Measurements from ENCODE around the gene ELK3. TPM values are rescaled to one million over a fixed set of nuclear protein-coding genes. Genes with fewer than 3 reads are reported as not detected.

Gene ELK3
- total and polyA plus RNA-seq, 2 of the 8 experiments (the other 6 are each of a cell fraction or from before 2014, with no cell fraction given) = 3.5 to 14.3 TPM

DNA sequence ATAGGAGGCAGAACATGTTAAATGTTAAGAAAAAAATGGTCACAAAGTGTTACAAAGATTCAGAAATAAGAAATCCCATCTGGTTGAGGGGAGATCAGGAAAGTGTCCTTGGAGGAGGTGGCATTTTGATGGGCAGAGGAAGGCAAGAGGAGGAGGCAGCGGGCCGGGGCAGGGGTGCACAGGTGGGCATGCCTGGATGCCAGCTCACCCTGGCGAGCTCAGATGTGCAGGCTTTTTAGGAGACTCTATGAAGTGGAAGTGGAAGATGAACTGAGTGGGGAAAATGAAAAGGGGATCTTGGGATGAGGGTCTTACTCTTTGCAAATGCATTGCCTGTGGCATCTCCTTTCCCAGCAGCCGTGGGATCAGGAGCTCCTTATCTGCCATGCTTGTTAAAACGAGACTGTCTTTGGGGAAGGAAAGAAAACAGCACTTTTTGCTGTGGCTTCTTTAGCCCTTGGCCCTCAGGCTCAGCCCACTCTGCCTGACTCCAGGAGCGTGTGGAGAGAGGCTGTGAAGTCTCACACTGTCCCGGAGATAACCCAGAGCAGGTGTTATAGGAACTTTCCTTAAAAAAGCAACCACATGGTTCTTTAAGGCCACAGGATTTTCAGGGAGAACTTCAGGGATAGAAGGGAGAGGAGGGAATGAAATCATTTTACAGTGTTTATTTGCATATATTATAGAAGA is 62.6 kb downstream of the ELK3 start:
- H3K79me1 ChIP-seq (ENCODE audit: low read depth, low read length) = no peaks in the 10 kb centered on the region
- no peaks in the 10 kb centered on the region for H3K79me2 ChIP-seq (ENCODE audit: control insufficient read depth in 1 of 2, insufficient read depth in 2 of 2, low read length in 2 of 2)
- H3K18ac ChIP-seq (ENCODE audit: extremely low read depth, low read length) = no peak overlapping the region
- no peaks in the 10 kb centered on the region for H3K23me2 ChIP-seq (ENCODE audit: low read depth, low read length)
- H4K8ac ChIP-seq (ENCODE audit: extremely low read depth, insufficient read depth, low read length) = peak overlapping the region; percentile 53; the same call in 1 of the 2 replicates
- POLR2A ChIA-PET (ENCODE audit: partially characterized antibody) = no interaction called here
- H3K4me2 ChIP-seq (ENCODE audit: insufficient read depth in 1 of 2, low read depth in 2 of 2, low read length in 2 of 2) = no peak overlapping the region
- H2BK20ac ChIP-seq (ENCODE audit: low read length) = no peak overlapping the region
- H2AK5ac ChIP-seq (ENCODE audit: low read depth, low read length) = peak overlapping the region; percentile 39; the same call in 1 of the 2 replicates
- H2BK5ac ChIP-seq (ENCODE audit: low read depth, low read length) = no peak overlapping the region
- no peaks in the 10 kb centered on the region for H3K9me3 ChIP-seq (ENCODE audit: insufficient read depth in 2 of 2, low read depth in 1 of 2, low read length in 1 of 2)
- H2AFZ ChIP-seq (ENCODE audit: low read length) = no peak overlapping the region
- H3K27me3 ChIP-seq (replicated peaks in 1 of 4; ENCODE audit: control insufficient read depth in 3 of 4, extremely low read depth in 1 of 4, insufficient read depth in 3 of 4, low read length in 3 of 4) = no peaks in the 10 kb centered on the region
- H3K56ac ChIP-seq (replicated peaks; ENCODE audit: insufficient read length, low read depth, low read length) = no peak overlapping the region
- no peaks in the 10 kb centered on the region for H4K20me1 ChIP-seq (replicated peaks in 1 of 2; ENCODE audit: control insufficient read depth in 1 of 2, insufficient read depth in 2 of 2, low read length in 2 of 2)
- H3K36me3 ChIP-seq (ENCODE audit: control insufficient read depth in 2 of 4, insufficient read depth in 4 of 4, low read length in 3 of 4) = no peaks in the 10 kb centered on the region; a peak in 1 of 8 replicates
- no peak overlapping the region for H3K4me3 ChIP-seq (ENCODE audit: extremely low read depth in 1 of 4, insufficient read depth in 2 of 4, low read depth in 3 of 4, low read length in 4 of 4)
- H3K27ac ChIP-seq (ENCODE audit: low read depth, low read length) = no peak overlapping the region
- CTCF ChIA-PET (ENCODE audit: partially characterized antibody) = interaction anchor here (0.7 to 1.6 kb wide), 2 partner anchors 132 to 166 kb away, joined by 3 to 4 read pairs; no protein-coding TSS in a partner anchor
- FAIRE-seq (no peak), DNase-seq (ENCODE audit: low read depth in 1 of 2, low spot score in 2 of 2) (no peak)
- H4K91ac ChIP-seq (replicated peaks; ENCODE audit: insufficient read length, low read length) = no peak overlapping the region
- H3K4me1 ChIP-seq (replicated peaks in 1 of 4; ENCODE audit: control insufficient read depth in 3 of 4, insufficient read depth in 4 of 4, low read length in 3 of 4) = no peaks in the 10 kb centered on the region; a peak in 2 of 7 replicates
- no peak overlapping the region for H2BK120ac ChIP-seq (replicated peaks; ENCODE audit: low read depth, low read length)
- no peak overlapping the region for H3K14ac ChIP-seq (ENCODE audit: insufficient read length)
- no peak overlapping the region for H2BK12ac ChIP-seq (ENCODE audit: low read depth, low read length)
- no peak overlapping the region for H3K4ac ChIP-seq (replicated peaks; ENCODE audit: insufficient read length, low read depth, low read length)
- no peak overlapping the region for H4K5ac ChIP-seq (ENCODE audit: insufficient read length, low read depth, low read length)
- H2BK15ac ChIP-seq (ENCODE audit: low read length) = no peak overlapping the region
- no peak overlapping the region for H3K23ac ChIP-seq (ENCODE audit: insufficient read length)
- 76% methylated on average over 5 of the region's 7 CpGs; no CpG with 5 or more reads in 1 of the 2 experiments for WGBS, 2 experiments (ENCODE audit: extremely low coverage in 1 of 2, insufficient coverage in 1 of 2, insufficient read length in 1 of 2, insufficient replicate concordance in 2 of 2, low coverage in 1 of 2, low lambda C conversion rate in 2 of 2, missing lambda C conversion rate in 1 of 2)
- no peak overlapping the region for H3K9ac ChIP-seq (replicated peaks in 1 of 4; ENCODE audit: extremely low read depth in 1 of 4, low read depth in 3 of 4, low read length in 3 of 4)
- TF ChIP-seq TEAD4 (IDR thresholded peaks at IDR 0.05; ENCODE audit: low read depth, low read length) (no peak), POLR2A (IDR thresholded peaks at IDR 0.05; ENCODE audit: control extremely low read depth in 1 of 2, low read depth in 2 of 2, low read length in 2 of 2) (no peak), MAFK (IDR thresholded peaks at IDR 0.05; ENCODE audit: low read depth, low read length) (no peak), SP2 (IDR thresholded peaks at IDR 0.05; ENCODE audit: low read length) (no peak), USF2 (IDR thresholded peaks at IDR 0.05; ENCODE audit: low read length) (no peak), CHD2 (IDR thresholded peaks at IDR 0.05; ENCODE audit: low read length) (no peak), TAF7 (optimal IDR thresholded peaks at IDR 0.05; ENCODE audit: borderline replicate concordance, low read depth, low read length) (no peak), EP300 (IDR thresholded peaks at IDR 0.05; ENCODE audit: borderline replicate concordance in 1 of 2, low read depth in 2 of 2, low read length in 2 of 2) (no peak), CREB1 (IDR thresholded peaks at IDR 0.05) (no peak), HDAC2 (IDR thresholded peaks at IDR 0.05; ENCODE audit: borderline replicate concordance in 1 of 2, low read depth in 2 of 2, low read length in 2 of 2) (no peak), GTF2F1 (IDR thresholded peaks at IDR 0.05; ENCODE audit: borderline replicate concordance, low read depth, low read length) (no peak), ZNF274 (IDR thresholded peaks at IDR 0.05; ENCODE audit: borderline replicate concordance, extremely low read depth, low read length) (no peak)
